Stimulated activated CD4-positive, alpha-beta T cell treated with anti-CD3 and anti-CD28 coated beads, Interleukin-2, amount 100 ng/mL, for 4 hours (primary cell): Measurements from ENCODE around the gene SLC25A47.
"Not testable (repeated sequence)": the region's sequence is repeated elsewhere in the genome, so short reads cannot be mapped to it uniquely, and the experiment has no call there.

Experiments
- DNase-seq: peaks from one replicate; pipeline ENCODE4 v3.0.0-alpha.2; 2020; ENCODE audit warnings: low read depth

The SLC25A47 gene

DNA sequence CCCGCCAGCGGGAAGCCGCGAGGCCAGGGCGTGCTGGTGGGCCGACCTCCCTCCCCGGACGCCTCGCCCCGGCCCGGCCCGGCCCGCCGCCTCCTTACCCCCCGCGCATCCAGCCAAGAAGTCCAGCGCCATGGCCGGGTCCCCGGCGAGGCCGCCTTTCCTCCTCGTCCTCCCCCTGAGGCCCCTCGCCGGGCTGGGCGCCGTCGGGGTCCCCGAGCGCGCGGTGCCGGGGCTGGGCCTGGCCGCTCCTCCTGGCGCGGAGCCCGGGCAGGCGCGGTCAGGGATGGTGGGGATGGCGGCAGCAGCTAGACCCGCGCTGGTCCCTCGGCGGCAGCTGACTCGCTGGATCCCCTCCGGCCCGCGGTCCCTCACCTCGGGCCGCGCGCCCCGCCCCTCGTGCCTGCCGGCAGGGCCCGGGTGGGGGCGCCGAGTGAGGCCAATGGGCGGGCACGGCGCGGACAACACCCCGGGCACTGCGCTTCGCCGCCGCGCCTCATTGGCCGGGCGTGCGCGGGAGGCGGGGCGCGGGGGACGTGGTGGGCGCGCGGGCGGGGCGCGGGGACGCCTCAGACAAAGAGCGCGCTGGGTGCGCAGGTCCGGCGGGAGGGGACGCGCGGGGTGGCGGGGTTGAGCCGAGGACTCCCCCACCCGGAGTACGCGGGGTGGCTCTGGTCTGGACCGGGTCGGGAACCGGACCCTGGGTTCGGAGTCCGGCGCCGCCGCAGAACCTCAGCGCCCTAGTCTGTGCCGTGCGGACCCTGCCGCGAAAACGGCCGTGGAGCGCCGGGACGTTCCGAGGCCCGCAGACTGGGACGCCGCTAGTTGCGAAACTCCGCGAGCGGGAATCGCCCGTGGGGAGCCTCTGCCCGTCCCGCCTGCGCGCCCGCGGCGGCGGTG is 16.8 kb upstream of the SLC25A47 start, which contains the start of gene SLC25A29:
Gene SLC25A29 (minus strand): TSS at position 344 of the 897 bp plus-strand sequence. CDS start 212 bp downstream, at position 132.
- DNase-seq, result peak; percentile 52

DNA sequence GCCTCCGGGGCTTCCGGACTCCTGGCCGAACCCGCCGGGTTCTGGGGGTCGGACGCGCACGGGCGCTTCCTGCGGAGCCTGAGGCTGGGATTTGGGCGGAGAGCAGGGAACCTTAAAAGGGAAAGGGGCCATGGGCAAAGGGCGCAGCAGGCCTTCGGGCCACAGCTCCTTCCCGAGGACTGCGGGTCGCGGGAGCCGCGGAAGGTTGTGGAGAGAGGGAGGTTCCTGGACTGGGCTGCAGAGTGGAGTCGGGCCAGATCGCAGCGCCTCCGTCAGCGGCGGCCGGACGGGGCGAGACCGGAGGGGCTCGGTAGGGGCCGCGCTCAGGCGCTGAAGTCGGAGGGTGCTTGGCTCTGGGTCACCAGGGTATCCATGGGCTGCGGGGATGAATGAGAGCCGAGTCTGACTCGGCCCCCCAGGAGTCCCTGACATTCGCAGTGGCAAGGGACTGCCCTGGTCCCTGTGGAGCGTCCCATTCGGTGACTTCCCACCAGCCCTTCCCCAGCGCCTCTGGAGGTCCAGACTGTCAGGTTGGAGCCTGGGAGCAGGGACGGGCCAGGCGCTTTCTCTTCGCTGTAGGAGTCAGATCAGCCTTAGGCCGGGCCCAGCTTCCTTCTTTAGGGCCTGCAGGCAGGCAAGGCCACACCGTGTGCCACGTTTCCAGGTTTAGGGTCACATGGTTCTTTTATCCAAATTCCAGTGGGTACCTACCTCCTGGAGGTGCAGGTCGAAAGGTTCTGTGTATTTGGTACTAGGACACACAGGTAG is 16.0 kb upstream of the SLC25A47 start:
- no peak for DNase-seq

DNA sequence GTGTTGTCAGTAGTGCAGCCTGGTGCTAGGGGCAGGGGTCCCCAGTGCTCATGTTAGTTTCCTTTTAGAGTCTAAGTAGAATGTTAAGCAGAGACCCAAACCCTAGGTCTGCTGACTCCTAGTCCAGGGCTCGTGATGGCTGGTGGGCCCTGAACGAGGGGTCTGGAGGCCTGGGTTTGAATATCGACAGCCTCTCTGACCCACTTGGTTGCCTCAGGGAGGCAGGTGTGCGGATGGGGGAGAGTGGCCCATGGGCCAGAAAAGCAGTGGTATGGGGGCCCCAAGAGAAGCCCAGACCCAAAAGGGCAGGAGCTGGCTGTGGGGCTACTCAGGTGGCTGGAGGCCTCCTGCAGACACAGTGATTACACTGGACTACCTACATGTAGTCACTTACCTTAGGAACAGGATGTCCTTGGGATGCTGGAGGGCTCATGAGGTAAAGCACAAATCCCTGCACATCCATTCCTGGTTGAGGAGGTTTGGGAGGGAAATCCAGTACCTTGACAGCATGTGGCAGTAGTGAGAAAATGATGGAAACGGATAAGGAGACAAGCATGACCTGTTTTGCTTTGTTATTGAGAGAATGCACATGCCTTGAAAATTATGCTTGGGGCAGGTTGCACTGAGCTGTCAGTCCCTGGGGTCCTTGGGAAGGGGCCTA is 15.2 kb upstream of the SLC25A47 start:
- DNase-seq, result no peak

- not testable (repeated sequence) for DNase-seq
These were observed 14.7 kb upstream of the SLC25A47 start for GRCh38 chr14:100308427-100308792.

GRCh38 chr14:100309028-100309737 is 14.0 kb upstream of the SLC25A47 start:
- no peak for DNase-seq

- not testable (repeated sequence) for DNase-seq
These were observed 10.8 kb upstream of the SLC25A47 start for GRCh38 chr14:100312110-100312876.

- DNase-seq, result no peak
These were observed 10.2 kb upstream of the SLC25A47 start for GRCh38 chr14:100312877-100313400.

GRCh38 chr14:100313464-100314230 is 9.5 kb upstream of the SLC25A47 start:
- DNase-seq, result no peak

GRCh38 chr14:100314724-100315123 is 8.4 kb upstream of the SLC25A47 start:
- DNase-seq, result no peak

- no peak for DNase-seq
These were observed 5.8 kb upstream of the SLC25A47 start for GRCh38 chr14:100317389-100317788.

DNA sequence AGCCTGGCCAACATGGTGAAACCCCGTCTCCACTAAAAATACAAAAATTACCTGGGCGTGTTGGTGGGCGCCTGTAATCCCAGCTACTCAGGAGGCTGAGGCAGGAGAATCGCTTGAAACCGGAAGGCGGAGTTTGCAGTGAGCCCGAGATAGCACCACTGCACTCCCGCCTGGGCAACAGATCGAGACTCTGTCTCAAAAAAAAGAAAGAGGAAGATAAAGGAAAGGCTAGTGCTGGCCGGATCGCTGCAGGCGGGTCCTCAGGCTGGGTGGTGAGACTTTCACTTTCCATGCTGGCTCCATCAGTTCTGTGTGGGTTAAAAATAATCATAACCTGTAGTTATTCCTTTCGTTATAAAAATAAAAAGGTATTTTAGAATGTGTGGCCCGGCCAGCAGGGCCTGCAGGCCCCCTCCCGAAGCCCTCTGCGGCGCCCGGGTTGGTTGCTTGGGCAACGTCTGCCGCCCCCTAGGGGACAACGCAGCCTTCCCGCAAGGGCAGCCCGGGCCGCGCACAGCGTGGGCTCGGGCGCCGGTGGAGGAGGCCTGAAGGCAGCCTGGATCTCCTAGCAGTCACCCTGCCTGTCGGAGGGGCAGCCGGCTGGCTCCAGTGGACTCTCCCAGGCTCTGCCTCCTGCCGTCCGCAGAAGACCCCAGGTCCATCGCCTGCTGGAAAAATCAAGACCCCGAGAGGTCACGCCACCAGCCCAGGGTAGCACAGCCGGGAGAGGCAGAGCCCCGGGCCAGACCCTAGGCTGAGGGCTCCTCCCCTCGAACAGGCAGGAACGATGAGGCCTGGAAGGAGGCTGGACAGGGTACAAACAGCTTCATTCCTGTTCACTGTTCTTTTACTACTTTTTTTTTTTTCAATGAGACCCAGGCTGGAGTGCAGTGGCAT is 5.0 kb upstream of the SLC25A47 start:
- DNase-seq, result peak; percentile 49

DNA sequence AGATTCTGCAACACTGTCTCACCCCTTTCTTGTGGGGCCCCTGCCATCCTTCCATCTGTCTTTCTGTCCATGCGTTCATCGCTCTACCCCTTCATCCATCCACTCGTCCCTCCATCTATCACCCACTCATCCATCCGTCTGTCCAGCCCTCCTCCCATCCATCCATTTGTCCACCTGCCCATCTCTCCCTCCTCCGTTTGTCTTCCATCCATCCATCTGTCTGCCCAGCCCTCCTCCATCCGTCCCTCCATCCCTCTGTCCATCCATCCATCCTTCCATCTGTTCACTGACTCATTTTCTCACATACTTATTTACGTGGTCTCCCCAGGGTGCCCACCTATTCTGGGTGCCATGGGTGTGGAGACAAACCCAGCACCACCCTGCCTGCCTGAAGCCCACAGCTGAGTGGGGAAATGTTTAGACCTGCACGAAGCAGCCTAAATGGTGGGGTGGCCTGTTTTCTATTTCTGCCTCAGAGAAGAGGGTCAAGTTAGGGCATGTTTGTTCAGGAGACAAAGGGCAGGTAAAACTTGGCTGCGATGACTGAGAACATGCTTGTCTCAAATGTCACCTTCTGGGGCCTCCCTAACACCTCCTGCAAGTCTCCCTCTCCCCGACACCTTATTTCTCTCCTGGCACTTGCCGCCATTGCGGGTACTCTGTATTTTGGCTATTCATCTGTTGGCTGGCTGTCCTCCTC is 2.8 kb upstream of the SLC25A47 start:
- DNase-seq, result no peak

DNA sequence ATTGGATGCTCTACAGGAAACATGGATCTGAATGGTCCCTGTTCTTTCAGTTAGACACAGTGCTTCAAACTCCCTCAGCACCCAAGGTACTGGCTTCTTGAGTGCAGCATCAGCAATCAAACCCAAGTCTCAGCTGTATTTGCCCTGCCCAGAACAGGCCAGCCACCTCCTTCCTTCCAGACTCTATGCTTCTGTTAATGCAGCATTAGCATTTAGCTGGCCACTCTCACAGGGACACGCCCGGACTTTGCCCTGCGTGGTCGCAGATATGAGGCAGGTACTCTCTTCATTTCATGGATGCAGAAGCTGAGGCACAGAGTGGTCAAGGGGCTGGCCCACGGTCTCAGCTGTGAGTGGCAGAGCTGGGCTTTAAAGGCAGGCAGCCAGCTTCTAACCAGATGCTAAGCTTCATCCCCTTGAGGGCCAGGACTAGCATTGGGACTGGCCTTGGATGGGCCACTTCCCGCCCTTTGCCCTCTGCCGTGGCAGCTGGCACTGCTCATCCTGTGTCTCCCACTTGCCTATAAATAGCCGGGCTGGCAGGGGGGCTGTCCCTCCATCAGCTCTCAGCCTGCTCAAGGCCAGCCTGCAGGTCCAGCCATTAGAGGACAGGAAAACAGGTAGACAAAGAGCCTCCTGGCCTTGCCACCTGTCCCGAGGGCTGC is 1.5 kb upstream of the SLC25A47 start:
- DNase-seq, result no peak

DNA sequence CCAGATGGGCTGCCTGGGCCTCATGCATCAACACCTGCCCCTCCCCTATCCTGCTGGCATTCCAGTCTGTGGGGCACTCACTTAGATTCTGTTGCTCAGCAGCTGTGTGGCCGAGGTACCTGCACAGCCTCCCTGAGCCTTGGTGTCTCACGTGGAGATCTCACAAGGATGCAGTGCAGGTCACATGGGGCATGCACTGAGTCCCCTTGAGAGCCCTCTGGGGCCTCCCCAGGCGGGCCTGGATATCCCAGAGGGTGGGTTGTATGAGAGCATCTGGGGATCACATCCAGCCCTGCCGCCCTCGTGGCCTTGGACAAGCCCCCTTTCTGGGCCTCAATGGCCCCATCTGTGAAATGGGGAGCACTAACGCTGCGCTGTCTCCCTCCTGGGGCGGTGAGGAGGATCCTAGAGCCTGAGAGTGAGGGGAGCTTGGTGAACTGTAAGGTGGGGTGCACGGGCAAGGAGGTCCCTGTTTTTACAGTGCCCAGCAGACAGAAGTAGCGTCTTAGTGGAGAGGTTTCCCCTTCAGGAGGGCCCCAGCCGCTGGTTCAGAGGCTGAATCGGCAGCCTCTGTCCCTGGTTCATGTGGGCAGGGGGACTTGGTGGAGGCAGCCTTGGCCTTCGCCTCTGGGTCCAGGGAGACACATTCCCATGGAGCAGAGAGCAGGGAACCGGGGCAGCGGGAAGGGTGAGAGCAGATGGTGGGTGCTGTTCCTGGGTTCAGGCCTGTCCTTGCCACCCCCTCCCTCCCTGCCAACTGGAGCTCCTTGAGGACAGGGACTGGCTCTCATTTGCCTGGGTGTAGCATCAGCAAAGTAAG is 791 bp upstream of the SLC25A47 start:
- no peak for DNase-seq

DNA sequence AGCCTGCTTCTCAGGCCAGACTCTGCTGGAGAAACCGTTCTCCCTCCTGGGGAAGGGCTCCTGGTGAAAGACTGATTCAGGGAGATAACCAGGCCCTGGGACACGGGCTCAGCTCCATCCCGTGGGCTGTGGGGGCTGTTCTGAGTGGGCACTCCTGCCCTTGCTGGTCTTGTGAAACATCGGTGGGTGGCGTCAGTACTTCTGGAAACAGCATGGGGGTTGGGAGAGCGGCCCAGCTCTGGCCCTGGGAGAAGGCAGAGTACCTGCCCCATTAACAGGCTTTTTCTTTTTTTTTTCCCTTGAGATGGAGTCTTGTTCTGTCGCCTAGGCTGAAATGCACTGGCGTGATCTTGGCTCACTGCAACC is 786 bp downstream of the SLC25A47 start:
- DNase-seq, result no peak

- DNase-seq, result no peak
These were observed 2.1 kb downstream of the SLC25A47 start for GRCh38 chr14:100325231-100325632.

GRCh38 chr14:100325958-100326357 is 2.8 kb downstream of the SLC25A47 start:
- DNase-seq, result no peak
